Endothelial cell of umbilical vein (primary cell): ENCODE results near the gene CNPPD1. TPM values are rescaled to one million over a fixed set of nuclear protein-coding genes. Genes with fewer than 3 reads are reported as not detected.

Source experiments
- BruUV-seq: library from RNA; stranded (reverse); fragments of 400-500 nt; replicated peaks from 2 replicates; lab custom pipeline; 2021; lab: Mats Ljungman, UMichigan
- CTCF ChIA-PET: fragments of 300-600, 350-600 bp; sonication (Branson Sonifier 250); formaldehyde crosslinking; loops from one replicate; lab custom pipeline; 2021; ENCODE audit warnings: antibody characterized with exemption, inconsistent platforms; lab: Charles Lee
- POLR2A ChIA-PET: fragments of 300-600, 350-600 bp; sonication (Branson Sonifier 250); formaldehyde crosslinking; loops from one replicate; lab custom pipeline; 2021; ENCODE audit warnings: antibody characterized with exemption, inconsistent platforms; lab: Charles Lee
- DNase-seq: peaks from one replicate; pipeline ENCODE4 v3.0.0-alpha.2; 2011; ENCODE audit warnings: low read depth, low spot score
- FAIRE-seq: peaks from 2 replicates; lab custom pipeline; 2011; peaks lifted over from hg19 to GRCh38; lab: Jason Lieb, UNC
- H2AFZ ChIP-seq: 2 replicates; pipeline ENCODE4 v1.6.0; 2012; ENCODE audit warnings: low read depth, low read length, control low read depth, inconsistent platforms
- H3K27ac ChIP-seq: 2 replicates; pipeline ENCODE4 v1.5.1; 2011; ENCODE audit warnings: low read depth, mild to moderate bottlenecking, control low read depth, low read length, moderate library complexity; ENCODE audit not compliant: insufficient read depth
- H3K27me3 ChIP-seq, 2 experiments: 2 replicates each; pipeline versions ENCODE4 v1.6.0 to v1.6.1; 2011; ENCODE audit warnings: low read length in 2 of 2, mixed read lengths in 1 of 2; ENCODE audit not compliant: control insufficient read depth in 2 of 2, insufficient read depth in 2 of 2
- H3K36me3 ChIP-seq, 2 experiments: 2 replicates in 1 of 2; 3 replicates in 1 of 2; pipeline ENCODE4 v1.5.1; 2011; ENCODE audit warnings: low read length in 2 of 2, mild to moderate bottlenecking in 1 of 2, moderate library complexity in 1 of 2; ENCODE audit not compliant: control insufficient read depth in 2 of 2, insufficient read depth in 2 of 2; ENCODE audit errors: extremely low read depth in 1 of 2
- H3K4me1 ChIP-seq: 3 replicates; pipeline ENCODE4 v1.5.1; 2011; ENCODE audit warnings: mild to moderate bottlenecking, low read length; ENCODE audit not compliant: control insufficient read depth, insufficient read depth; ENCODE audit errors: extremely low read depth
- H3K4me2 ChIP-seq: 2 replicates; pipeline ENCODE4 v1.6.1; 2011; ENCODE audit warnings: low read length, control low read depth, mixed read lengths; ENCODE audit not compliant: insufficient read depth
- H3K4me3 ChIP-seq, 3 experiments: fragments of 200-600 bp in 1 of 3; sonication (generic), shearing (Covaris generic) in 1 of 3; replicated peaks in 1 of 3; 2 replicates each; pipeline ENCODE4 v1.5.1; 2011 to 2016; ENCODE audit warnings: control low read depth in 3 of 3, low read length in 3 of 3, mild to moderate bottlenecking in 2 of 3, inconsistent platforms in 1 of 3, low read depth in 1 of 3, moderate library complexity in 1 of 3; ENCODE audit not compliant: insufficient read depth in 1 of 3
- H3K79me2 ChIP-seq: 2 replicates; pipeline ENCODE4 v1.6.0; 2012; ENCODE audit warnings: low read length, inconsistent platforms; ENCODE audit not compliant: control insufficient read depth, insufficient read depth
- H3K9ac ChIP-seq: replicated peaks from 2 replicates; pipeline ENCODE3; 2011; ENCODE audit warnings: low read length, control low read depth; ENCODE audit not compliant: insufficient read depth; ENCODE audit errors: extremely low read depth
- H3K9me1 ChIP-seq: replicated peaks from 3 replicates; pipeline ENCODE4 v1.6.0; 2011; ENCODE audit warnings: mild to moderate bottlenecking, low read length; ENCODE audit not compliant: control insufficient read depth, insufficient read depth; ENCODE audit errors: extremely low read depth
- H3K9me3 ChIP-seq: replicated peaks from 2 replicates; pipeline ENCODE4 v1.5.1; 2012; ENCODE audit warnings: low read length, inconsistent platforms; ENCODE audit not compliant: control insufficient read depth, insufficient read depth
- H4K20me1 ChIP-seq: replicated peaks from 2 replicates; pipeline ENCODE3; 2011; ENCODE audit warnings: mild to moderate bottlenecking, low read length; ENCODE audit not compliant: control insufficient read depth, insufficient read depth; ENCODE audit errors: extremely low read depth
- EZH2 ChIP-seq: IDR thresholded peaks from 2 replicates; pipeline ENCODE4 v1.6.1; 2012; ENCODE audit warnings: borderline replicate concordance, low read depth, mild to moderate bottlenecking, moderate library complexity, low read length, inconsistent platforms; ENCODE audit not compliant: severe bottlenecking
- FOS ChIP-seq: IDR thresholded peaks from 2 replicates; pipeline ENCODE4 v1.6.1; 2011; ENCODE audit warnings: mild to moderate bottlenecking, low read length, moderate library complexity, borderline replicate concordance; ENCODE audit not compliant: insufficient read depth
- GATA2 ChIP-seq: IDR thresholded peaks from 2 replicates; pipeline ENCODE4 v1.7.0; 2011; ENCODE audit warnings: low read depth, mild to moderate bottlenecking, moderate library complexity, mixed read lengths, low read length; ENCODE audit not compliant: insufficient read length, insufficient read depth
- JUN ChIP-seq: IDR thresholded peaks from 2 replicates; pipeline ENCODE4 v1.6.1; 2011; ENCODE audit warnings: borderline replicate concordance, low read depth; ENCODE audit not compliant: insufficient read length, insufficient read depth
- MYC ChIP-seq: IDR thresholded peaks from one replicate; pipeline ENCODE4 v1.6.1; 2011; ENCODE audit warnings: mild to moderate bottlenecking, low read depth, low read length
- POLR2A ChIP-seq: IDR thresholded peaks from 2 replicates; pipeline ENCODE4 v1.6.1; 2012; ENCODE audit warnings: low read depth, mild to moderate bottlenecking, control low read depth, low read length
- POLR2AphosphoS5 ChIP-seq: IDR thresholded peaks from 2 replicates; pipeline ENCODE4 v1.6.1; 2012; ENCODE audit warnings: low read depth, mild to moderate bottlenecking, control low read depth, low read length, moderate library complexity; ENCODE audit not compliant: insufficient read depth
- dilution Hi-C: fragments of 300-500 bp; cut with MboI; formaldehyde crosslinking; loops from one replicate; pipeline ENCODE4 v1.15.0; 2019; ENCODE audit warnings: low sequenced_read_pairs; ENCODE audit not compliant: extremely low pct_ligation_motif_present
- intact Hi-C: fragments of 100-400 bp; cut with micrococcal nuclease; formaldehyde crosslinking; loops from one replicate; pipeline ENCODE4 v1.10.0; 2022
- polyA plus RNA-seq, 4 experiments: library from polyadenylated mRNA; depleted of rRNA in 3 of 4; stranded (reverse) in 3 of 4; unstranded in 1 of 4; fragments of >200 nt; gene quantifications; 2 replicates each; pipeline versions ENCODE4 v1.2.1 to v1.2.3, GENCODE V29; 2011 to 2012; ENCODE audit warnings: missing spikeins in 1 of 4
- total RNA-seq: library from RNA; stranded (reverse); gene quantifications from 2 replicates; pipeline ENCODE4 v1.2.3, GENCODE V29; 2021
- TF ChIP-seq, protein P1 (sequence below): IDR thresholded peaks from 2 replicates; pipeline ENCODE4 v1.6.1; 2011; ENCODE audit not compliant: insufficient read depth, insufficient read length
- TF ChIP-seq, protein P2 (sequence below), 2 donors: IDR thresholded peaks; 1 replicate in 1 of 2; 2 replicates in 1 of 2; pipeline ENCODE4 v1.5.1; 2011; ENCODE audit warnings: low read length in 2 of 2, mild to moderate bottlenecking in 2 of 2, moderate library complexity in 2 of 2, control low read depth in 1 of 2, inconsistent platforms in 1 of 2, low read depth in 1 of 2; ENCODE audit not compliant: insufficient read depth in 1 of 2; ENCODE audit errors: extremely low read depth in 1 of 2

The CNPPD1 gene
- total and polyA plus RNA-seq, 2 donors (not counting 3 experiments of a cell fraction or from before 2014, with no cell fraction given) = 44.0 to 55.7 TPM

DNA sequence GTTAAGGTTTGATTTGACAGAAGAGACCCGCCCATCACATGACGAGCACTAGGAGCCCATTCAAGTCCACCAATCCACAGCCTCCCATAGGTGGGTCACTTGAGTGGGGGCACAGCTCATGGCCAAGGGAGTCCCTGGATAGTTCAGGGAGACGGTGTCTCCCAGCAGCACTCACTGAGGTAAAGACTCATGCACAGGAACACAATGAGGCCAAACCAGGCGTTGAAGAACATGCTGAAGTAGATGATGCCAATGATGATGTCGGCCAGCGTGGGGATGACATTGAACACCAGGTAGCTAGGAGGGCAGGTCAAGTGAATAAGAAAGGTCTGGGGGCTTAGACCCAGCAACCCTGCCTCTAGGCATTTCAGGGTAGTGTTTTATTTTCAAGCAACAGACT, 38.1 kb upstream of the CNPPD1 start:
- POLR2A ChIA-PET = no interaction called here
- FAIRE-seq (no peak), DNase-seq (no peak)

More for the DNA sequence above, 38.1 kb upstream of the CNPPD1 start:
- Histone ChIP-seq H3K4me1 (peaks cover 14% of the 10 kb centered on the region), H3K9me3 (no peaks in the 10 kb centered on the region), H3K27me3 (no peaks in the 10 kb centered on the region), H3K4me3 (no peak overlapping the region), H3K36me3 (peaks cover 3 to 8% of the 10 kb centered on the region in 2 experiments), H3K9ac (no peak overlapping the region), H3K27ac (no peak overlapping the region), H3K4me2 (no peak overlapping the region), H3K79me2 (no peaks in the 10 kb centered on the region), H3K9me1 (no peaks in the 10 kb centered on the region), H2AFZ (no peak overlapping the region), H4K20me1 (no peaks in the 10 kb centered on the region)
- dilution Hi-C loops = no loop called here
- intact Hi-C loops = loop anchor here (5.0 kb wide), 1 partner anchor 157 kb away; no protein-coding TSS in a partner anchor
- TF ChIP-seq MYC (no peak), GATA2 (no peak), POLR2AphosphoS5 (no peak), POLR2A (no peak), EZH2 (no peak), JUN (no peak), FOS (no peak)
- TF ChIP-seq, protein P1, sequence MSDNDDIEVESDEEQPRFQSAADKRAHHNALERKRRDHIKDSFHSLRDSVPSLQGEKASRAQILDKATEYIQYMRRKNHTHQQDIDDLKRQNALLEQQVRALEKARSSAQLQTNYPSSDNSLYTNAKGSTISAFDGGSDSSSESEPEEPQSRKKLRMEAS = no peak
- TF ChIP-seq, protein P2, sequence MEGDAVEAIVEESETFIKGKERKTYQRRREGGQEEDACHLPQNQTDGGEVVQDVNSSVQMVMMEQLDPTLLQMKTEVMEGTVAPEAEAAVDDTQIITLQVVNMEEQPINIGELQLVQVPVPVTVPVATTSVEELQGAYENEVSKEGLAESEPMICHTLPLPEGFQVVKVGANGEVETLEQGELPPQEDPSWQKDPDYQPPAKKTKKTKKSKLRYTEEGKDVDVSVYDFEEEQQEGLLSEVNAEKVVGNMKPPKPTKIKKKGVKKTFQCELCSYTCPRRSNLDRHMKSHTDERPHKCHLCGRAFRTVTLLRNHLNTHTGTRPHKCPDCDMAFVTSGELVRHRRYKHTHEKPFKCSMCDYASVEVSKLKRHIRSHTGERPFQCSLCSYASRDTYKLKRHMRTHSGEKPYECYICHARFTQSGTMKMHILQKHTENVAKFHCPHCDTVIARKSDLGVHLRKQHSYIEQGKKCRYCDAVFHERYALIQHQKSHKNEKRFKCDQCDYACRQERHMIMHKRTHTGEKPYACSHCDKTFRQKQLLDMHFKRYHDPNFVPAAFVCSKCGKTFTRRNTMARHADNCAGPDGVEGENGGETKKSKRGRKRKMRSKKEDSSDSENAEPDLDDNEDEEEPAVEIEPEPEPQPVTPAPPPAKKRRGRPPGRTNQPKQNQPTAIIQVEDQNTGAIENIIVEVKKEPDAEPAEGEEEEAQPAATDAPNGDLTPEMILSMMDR (IDR thresholded peaks at IDR 0.05; ENCODE audit: extremely low read depth in 1 of 2, insufficient read depth in 1 of 2, low read depth in 1 of 2, low read length in 2 of 2) = no peak
- BruUV-seq = no TSS peak
- CTCF ChIA-PET = no interaction called here
